HepG2 (cell line): Measurements from ENCODE around the gene CDK5RAP2. TPM values are rescaled to one million over a fixed set of nuclear protein-coding genes. Genes with fewer than 3 reads are reported as not detected.

Experiments used
- BHLHE40 ChIP-seq: IDR thresholded peaks from 2 replicates; pipeline ENCODE4 v1.6.1; 2011; ENCODE audit warnings: low read length, improper control_type of control experiment
- CEBPZ ChIP-seq: IDR thresholded peaks from 2 replicates; pipeline ENCODE4 v1.6.1; 2012; ENCODE audit warnings: low read length, improper control_type of control experiment
- KAT7 ChIP-seq: IDR thresholded peaks from 2 replicates; pipeline ENCODE4 v1.6.1; 2018; ENCODE audit warnings: borderline replicate concordance, missing compliant biosample characterization
- REL ChIP-seq: sonication (generic); formaldehyde crosslinking; conservative IDR thresholded peaks from 2 replicates; pipeline ENCODE4 v1.8.0; 2022; ENCODE audit warnings: mild to moderate bottlenecking, missing genetic modification reagents, moderate library complexity
- TCF7L2 ChIP-seq: IDR thresholded peaks from 2 replicates; pipeline ENCODE4 v1.6.1; 2011; ENCODE audit warnings: mild to moderate bottlenecking, low read depth, low read length, moderate library complexity
- ZIK1 ChIP-seq: sonication (generic); formaldehyde crosslinking; IDR thresholded peaks from 2 replicates; pipeline ENCODE4 v1.5.0; 2020; ENCODE audit warnings: mild to moderate bottlenecking, low read depth, missing genetic modification reagents, borderline replicate concordance
- ZNF609 ChIP-seq: sonication (generic); formaldehyde crosslinking; IDR thresholded peaks from 2 replicates; pipeline ENCODE4 v1.4.0; 2020; ENCODE audit warnings: mild to moderate bottlenecking, missing genetic modification reagents, borderline replicate concordance
- ZNF768 ChIP-seq: sonication (generic); formaldehyde crosslinking; IDR thresholded peaks from 2 replicates; pipeline ENCODE4 v1.4.0; 2020; ENCODE audit warnings: missing genetic modification reagents
- polyA plus RNA-seq, 8 experiments: library from polyadenylated mRNA; depleted of rRNA in 3 of 8; stranded (reverse) in 7 of 8; unstranded in 1 of 8; fragments of >200 nt; fragmentation: Illumina TruSeq in 4 of 8; extraction: Trizol in 4 of 8; gene quantifications; 2 replicates each; pipeline versions ENCODE4 v1.2.1 to v1.2.3, GENCODE V29; 2011 to 2016; ENCODE audit warnings: low read depth in 4 of 8, missing spikeins in 1 of 8, mixed read lengths in 1 of 8; ENCODE audit not compliant: insufficient read depth in 1 of 8
- total RNA-seq, 5 experiments: library from RNA; depleted of rRNA; stranded (reverse); fragments of >200 nt; fragmentation: Illumina TruSeq; extraction: Trizol; gene quantifications; 2 replicates each; pipeline ENCODE4 v1.2.3, GENCODE V29; 2016; ENCODE audit warnings: low read depth in 1 of 5
- TF ChIP-seq, protein P1 (sequence below): IDR thresholded peaks from 2 replicates; pipeline ENCODE4 v1.6.1; 2016; ENCODE audit warnings: control low read depth
- TF ChIP-seq, protein P2 (sequence below): sonication (generic); formaldehyde crosslinking; IDR thresholded peaks from 2 replicates; pipeline ENCODE4 v1.8.1; 2023; ENCODE audit warnings: mild to moderate bottlenecking, inconsistent platforms, moderate library complexity, missing genetic modification reagents, borderline replicate concordance

Gene CDK5RAP2
- total and polyA plus RNA-seq, 2 of the 13 experiments (the other 11 are each of a cell fraction or from before 2014, with no cell fraction given), result 31.8 to 42.2 TPM

- no peak for TF ChIP-seq ZNF768 (CRISPR knock-in tag)
- no peak for TF ChIP-seq KAT7 (CRISPR knock-in tag)
- TF ChIP-seq, protein P1, sequence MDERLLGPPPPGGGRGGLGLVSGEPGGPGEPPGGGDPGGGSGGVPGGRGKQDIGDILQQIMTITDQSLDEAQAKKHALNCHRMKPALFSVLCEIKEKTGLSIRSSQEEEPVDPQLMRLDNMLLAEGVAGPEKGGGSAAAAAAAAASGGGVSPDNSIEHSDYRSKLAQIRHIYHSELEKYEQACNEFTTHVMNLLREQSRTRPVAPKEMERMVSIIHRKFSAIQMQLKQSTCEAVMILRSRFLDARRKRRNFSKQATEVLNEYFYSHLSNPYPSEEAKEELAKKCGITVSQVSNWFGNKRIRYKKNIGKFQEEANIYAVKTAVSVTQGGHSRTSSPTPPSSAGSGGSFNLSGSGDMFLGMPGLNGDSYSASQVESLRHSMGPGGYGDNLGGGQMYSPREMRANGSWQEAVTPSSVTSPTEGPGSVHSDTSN (CRISPR knock-in tag), result no peak
- no peak for TF ChIP-seq TCF7L2
- no peak for TF ChIP-seq ZIK1 (CRISPR knock-in tag)
- no peak for TF ChIP-seq CEBPZ
- peak; percentile 51; the same call in 1 of the 2 replicates for TF ChIP-seq ZNF609
- TF ChIP-seq, protein P2, sequence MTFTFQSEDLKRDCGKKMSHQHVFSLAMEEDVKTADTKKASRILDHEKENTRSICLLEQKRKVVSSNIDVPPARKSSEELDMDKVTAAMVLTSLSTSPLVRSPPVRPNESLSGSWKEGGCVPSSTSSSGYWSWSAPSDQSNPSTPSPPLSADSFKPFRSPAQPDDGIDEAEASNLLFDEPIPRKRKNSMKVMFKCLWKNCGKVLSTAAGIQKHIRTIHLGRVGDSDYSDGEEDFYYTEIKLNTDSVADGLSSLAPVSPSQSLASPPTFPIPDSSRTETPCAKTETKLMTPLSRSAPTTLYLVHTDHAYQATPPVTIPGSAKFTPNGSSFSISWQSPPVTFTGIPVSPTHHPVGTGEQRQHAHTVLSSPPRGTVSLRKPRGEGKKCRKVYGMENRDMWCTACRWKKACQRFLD (CRISPR knock-in tag), result no peak
- TF ChIP-seq BHLHE40, result no peak
- no peak for TF ChIP-seq REL (CRISPR knock-in tag)
These were observed at the start of gene CDK5RAP2 (continued) for GRCh38 chr9:120580051-120580896.
